CD4-positive, alpha-beta T cell (primary cell): ENCODE measurements around the gene TUT7. TPM values are rescaled to one million over a fixed set of nuclear protein-coding genes. Genes with fewer than 3 reads are reported as not detected.
A peak's percentile ranks its signal among the peaks of the same experiment; 100 is the strongest.

Source experiments
- ATAC-seq: fragments of 200-7000 bp; cut with Tn5 transposase; one replicate; pipeline ENCODE4 v1.10.0; 2022; ENCODE audit warnings: mild to moderate bottlenecking; ENCODE audit not compliant: poor library complexity
- CTCF ChIA-PET: fragments of 350-600 bp; sonication (Branson Sonifier 250); formaldehyde crosslinking; loops from one replicate; lab custom pipeline; 2021; ENCODE audit warnings: antibody characterized with exemption, inconsistent platforms; lab: Charles Lee
- POLR2A ChIA-PET: fragments of 350-600 bp; sonication (Branson Sonifier 250); formaldehyde crosslinking; loops from one replicate; lab custom pipeline; 2021; ENCODE audit warnings: antibody characterized with exemption, inconsistent platforms; lab: Charles Lee
- DNase-seq, 14 experiments: peaks; one replicate each; pipeline ENCODE4 v3.0.0-alpha.2; 2013 to 2020; ENCODE audit warnings: mixed read lengths in 2 of 14
- H3K27ac ChIP-seq, 2 donors: one replicate each; pipeline versions ENCODE4 v1.5.1 to v1.7.0; 2013; ENCODE audit warnings: low read length in 2 of 2, low read depth in 1 of 2, mild to moderate bottlenecking in 1 of 2
- H3K27me3 ChIP-seq, 2 experiments: 1 replicate in 1 of 2; 2 replicates in 1 of 2; pipeline versions ENCODE4 v1.6.1 to v1.7.0; 2013; ENCODE audit warnings: low read length in 2 of 2, control low read depth in 1 of 2, mild to moderate bottlenecking in 1 of 2, moderate library complexity in 1 of 2; ENCODE audit not compliant: insufficient read depth in 2 of 2, control insufficient read depth in 1 of 2
- H3K36me3 ChIP-seq: one replicate; pipeline ENCODE4 v1.6.1; 2013; ENCODE audit warnings: low read length, control low read depth; ENCODE audit not compliant: insufficient read depth
- H3K4me1 ChIP-seq: one replicate; pipeline ENCODE4 v1.6.1; 2013; ENCODE audit warnings: low read length, control low read depth; ENCODE audit not compliant: insufficient read depth
- H3K4me3 ChIP-seq: one replicate; pipeline ENCODE4 v1.5.1; 2013; ENCODE audit warnings: mild to moderate bottlenecking, low read length, moderate library complexity
- H3K9me3 ChIP-seq, 2 experiments: 1 replicate in 1 of 2; 2 replicates in 1 of 2; pipeline versions ENCODE4 v1.6.1 to v1.7.0; 2013; ENCODE audit warnings: low read length in 2 of 2, mild to moderate bottlenecking in 2 of 2, control low read depth in 1 of 2, moderate library complexity in 1 of 2; ENCODE audit not compliant: control insufficient read depth in 1 of 2, insufficient read depth in 1 of 2
- H3K27ac Mint-ChIP-seq: one replicate; pipeline ENCODE4 v1.8.0; 2020; ENCODE audit warnings: mixed read lengths
- H3K27me3 Mint-ChIP-seq: one replicate; pipeline ENCODE4 v1.8.0; 2021; ENCODE audit warnings: mixed read lengths
- H3K36me3 Mint-ChIP-seq: one replicate; pipeline ENCODE4 v1.8.0; 2021; ENCODE audit warnings: low read depth, mixed read lengths
- H3K4me1 Mint-ChIP-seq: one replicate; pipeline ENCODE4 v1.8.0; 2021; ENCODE audit warnings: low read depth, mixed read lengths
- H3K4me3 Mint-ChIP-seq: one replicate; pipeline ENCODE4 v1.8.0; 2020; ENCODE audit warnings: mild to moderate bottlenecking, mixed read lengths
- H3K9me3 Mint-ChIP-seq: one replicate; pipeline ENCODE4 v1.8.0; 2020; ENCODE audit warnings: mixed read lengths
- CTCF ChIP-seq: fragments of 200-600 bp; IDR thresholded peaks from one replicate; pipeline ENCODE4 v1.8.0; 2022; ENCODE audit warnings: antibody characterized with exemption, mild to moderate bottlenecking
- intact Hi-C, 2 experiments: fragments of 100-400 bp; cut with DNase I in 1 of 2; cut with micrococcal nuclease in 1 of 2; formaldehyde crosslinking; loops; one replicate each; pipeline versions ENCODE4 v1.15.1 to v1.9.0; 2023 to 2025; cut with DNase I, micrococcal nuclease
- total RNA-seq, 174 experiments: library from RNA in 2 of 174; stranded (reverse) in 2 of 174; gene quantifications; one replicate each; pipeline ENCODE4 v1.2.3 and lab custom pipeline; 2021 to 2026

The TUT7 gene
- total RNA-seq, 2 experiments from 2014 or later: 51.9 to 53.8 TPM

- Histone ChIP-seq H3K27ac (peak overlapping the region in 1 of 2 donors; percentile 37), H3K9me3 (no peaks in the 10 kb centered on the region), H3K4me1 (peaks cover 33% of the 10 kb centered on the region), H3K4me3 (peak overlapping the region; percentile 96), H3K36me3 (no peaks in the 10 kb centered on the region), H3K27me3 (no peaks in the 10 kb centered on the region)
- Mint-ChIP-seq H3K27ac (peak overlapping the region; percentile 83), H3K9me3 (no peaks in the 10 kb centered on the region), H3K4me1 (peaks cover 72% of the 10 kb centered on the region), H3K36me3 (peaks cover 42% of the 10 kb centered on the region), H3K4me3 (peak overlapping the region; percentile 74), H3K27me3 (no peaks in the 10 kb centered on the region)
- intact Hi-C loops: loop anchor here (2.0 to 10.0 kb wide), 4 partner anchors 69 to 595 kb away; partner anchors contain the start of genes NAA35 (in 2 of the 2), GAS1 (in 1 of the 2) and ISCA1 (in 1 of the 2)
- POLR2A ChIA-PET: interaction anchor here (1.0 to 1.2 kb wide), 2 partner anchors 13 to 21 kb away, joined by 3 to 4 read pairs; no protein-coding TSS in a partner anchor
- no peak for TF ChIP-seq CTCF
- no peak for DNase-seq
- CTCF ChIA-PET: no interaction called here
- no peak for ATAC-seq
Observed at GRCh38 chr9:86351880-86352279, 2.3 kb downstream of the TUT7 start.

GRCh38 chr9:86350006-86350760 lies 4.0 kb downstream of the TUT7 start:
- no peak for TF ChIP-seq CTCF
- H3K4me3 Mint-ChIP-seq: peak overlapping the region; percentile 46
- H3K4me1 Mint-ChIP-seq: peaks cover 84% of the 10 kb centered on the region
- Histone ChIP-seq H3K4me3 (peak overlapping the region; percentile 13), H3K27me3 (no peaks in the 10 kb centered on the region), H3K27ac (no peak overlapping the region), H3K4me1 (peaks cover 40% of the 10 kb centered on the region), H3K9me3 (no peaks in the 10 kb centered on the region), H3K36me3 (peaks cover 14% of the 10 kb centered on the region)
- DNase-seq (peak in 1 of 14 experiments; percentile 18), ATAC-seq (no peak)
- H3K9me3 Mint-ChIP-seq: no peaks in the 10 kb centered on the region
- no peaks in the 10 kb centered on the region for H3K27me3 Mint-ChIP-seq
- CTCF ChIA-PET: interaction anchor here (1.1 kb wide), 1 partner anchor 9 kb away, joined by 3 read pairs; no protein-coding TSS in a partner anchor
- peaks cover 56% of the 10 kb centered on the region for H3K36me3 Mint-ChIP-seq
- intact Hi-C loops: loop anchor here (5.0 to 10.0 kb wide), 3 partner anchors 408 to 597 kb away; partner anchors contain the start of genes NAA35 (in 2 of the 2) and GAS1 (in 1 of the 2)
- H3K27ac Mint-ChIP-seq: peak overlapping the region; percentile 3
- POLR2A ChIA-PET: interaction anchor here (0.7 to 2.2 kb wide), 4 partner anchors 8 to 68 kb away, joined by 3 to 5 read pairs (median 4); partner anchors contain the start of gene ISCA1

GRCh38 chr9:86349271-86349670 lies 4.9 kb downstream of the TUT7 start:
- no peak for TF ChIP-seq CTCF
- no peaks in the 10 kb centered on the region for H3K9me3 Mint-ChIP-seq

More at GRCh38 chr9:86349271-86349670, 4.9 kb downstream of the TUT7 start:
- POLR2A ChIA-PET: interaction anchor here (0.8 to 2.2 kb wide), 3 partner anchors 11 to 67 kb away, joined by 3 to 5 read pairs (median 5); partner anchors contain the start of gene ISCA1
- Mint-ChIP-seq H3K27me3 (no peaks in the 10 kb centered on the region), H3K27ac (peak overlapping the region; percentile 3), H3K4me3 (peak overlapping the region; percentile 3), H3K4me1 (peaks cover 82% of the 10 kb centered on the region), H3K36me3 (peaks cover 65% of the 10 kb centered on the region)
- no peak overlapping the region for H3K27ac ChIP-seq
- H3K4me1 ChIP-seq: peaks cover 35% of the 10 kb centered on the region
- ATAC-seq (no peak), DNase-seq (no peak)
- CTCF ChIA-PET: interaction anchor here (1.1 kb wide), 1 partner anchor 8 kb away, joined by 3 read pairs; no protein-coding TSS in a partner anchor
- no peaks in the 10 kb centered on the region for H3K27me3 ChIP-seq
- H3K9me3 ChIP-seq: no peaks in the 10 kb centered on the region
- no peak overlapping the region for H3K4me3 ChIP-seq
- H3K36me3 ChIP-seq: peaks cover 24% of the 10 kb centered on the region
- intact Hi-C loops: no loop called here
